Measurements from ENCODE around the gene ZNF761.
"Not testable (repeated sequence)": the region's sequence is repeated elsewhere in the genome, so short reads cannot be mapped to it uniquely, and the experiment has no call there.

ZNF761 gene

GRCh38 chr19:53485046-53486004, 53.5 kb downstream of the ZNF761 start:
- Histone ChIP-seq H3K36me3 (peaks cover 97% of the 10 kb centered on the region), H3K4me2 (no peak overlapping the region), H3K4me3 (no peak overlapping the region)

GRCh38 chr19:53492153-53492552, 60.4 kb downstream of the ZNF761 start:
- no peak for TF ChIP-seq Cebpa-rat (IDR thresholded peaks at IDR 0.05)
- Histone ChIP-seq H3K9me3 (peaks cover 78% of the 10 kb centered on the region), H3K27ac (no peak overlapping the region), H3K36me3 (peaks cover 85% of the 10 kb centered on the region), H3K9ac (no peak overlapping the region), H3K4me1 (peaks cover 3% of the 10 kb centered on the region), H4K20me1 (no peaks in the 10 kb centered on the region), H3K4me2 (no peak overlapping the region), H3K27me3 (no peaks in the 10 kb centered on the region), H3K4me3 (no peak overlapping the region)

More at GRCh38 chr19:53485046-53486004, 53.5 kb downstream of the ZNF761 start:
- H3K4me1 ChIP-seq, result no peaks in the 10 kb centered on the region
- no peaks in the 10 kb centered on the region for H4K20me1 ChIP-seq
- peaks cover 85% of the 10 kb centered on the region for H3K9me3 ChIP-seq
- TF ChIP-seq Cebpa-rat (IDR thresholded peaks at IDR 0.05), result no peak
- H3K9ac ChIP-seq, result no peak overlapping the region
- no peaks in the 10 kb centered on the region for H3K27me3 ChIP-seq
- H3K27ac ChIP-seq, result no peak overlapping the region

GRCh38 chr19:53497311-53498023, 65.7 kb downstream of the ZNF761 start:
- not testable (repeated sequence) for H3K27me3 ChIP-seq, H4K20me1 ChIP-seq, H3K4me3 ChIP-seq
- Histone ChIP-seq H3K9me3 (peaks cover 26% of the 10 kb centered on the region), H3K36me3 (peaks cover 32% of the 10 kb centered on the region), H3K4me2 (peak overlapping the region; percentile 68), H3K4me1 (peaks cover 19% of the 10 kb centered on the region), H3K27ac (peak overlapping the region; percentile 72), H3K9ac (0 out of 2 replicates have a peak overlapping the region, but pooled peaks have one; percentile 27)

GRCh38 chr19:53498024-53498395, 66.2 kb downstream of the ZNF761 start:
- 0 out of 2 replicates have a peak overlapping the region, but pooled peaks have one; percentile 27 for H3K9ac ChIP-seq
- not testable (repeated sequence) for H3K27me3 ChIP-seq, H4K20me1 ChIP-seq, H3K4me3 ChIP-seq
- H3K9me3 ChIP-seq, result peaks cover 20% of the 10 kb centered on the region
- peaks cover 19% of the 10 kb centered on the region for H3K4me1 ChIP-seq
- peak overlapping the region; percentile 68 for H3K4me2 ChIP-seq
- peak overlapping the region; percentile 72 for H3K27ac ChIP-seq
- H3K36me3 ChIP-seq, result peaks cover 27% of the 10 kb centered on the region

- not testable (repeated sequence) for H3K9ac ChIP-seq, H3K27me3 ChIP-seq, H4K20me1 ChIP-seq, H3K4me1 ChIP-seq, H3K27ac ChIP-seq, H3K9me3 ChIP-seq, H3K4me3 ChIP-seq, H3K4me2 ChIP-seq, H3K36me3 ChIP-seq
These were observed 71.4 kb downstream of the ZNF761 start for GRCh38 chr19:53503151-53503550.

GRCh38 chr19:53503671-53504364, 72.0 kb downstream of the ZNF761 start:
- H3K4me3 ChIP-seq, H3K4me1 ChIP-seq, H3K4me2 ChIP-seq, H3K36me3 ChIP-seq, H3K9me3 ChIP-seq, H3K27ac ChIP-seq, H3K9ac ChIP-seq, H4K20me1 ChIP-seq, H3K27me3 ChIP-seq: not testable (repeated sequence)

GRCh38 chr19:53504365-53504703, 72.5 kb downstream of the ZNF761 start:
- not testable (repeated sequence) for H3K4me3 ChIP-seq, H4K20me1 ChIP-seq, H3K4me2 ChIP-seq, H3K27me3 ChIP-seq, H3K36me3 ChIP-seq, H3K9me3 ChIP-seq, H3K27ac ChIP-seq, H3K4me1 ChIP-seq, H3K9ac ChIP-seq

- no peak overlapping the region for H3K4me2 ChIP-seq
- TF ChIP-seq Cebpa-rat (IDR thresholded peaks at IDR 0.05), result no peak
- no peaks in the 10 kb centered on the region for H3K36me3 ChIP-seq
- H3K9me3 ChIP-seq, result no peaks in the 10 kb centered on the region
- H3K4me1 ChIP-seq, result no peaks in the 10 kb centered on the region; the same call in 1 of the 2 replicates
- H3K9ac ChIP-seq, result no peak overlapping the region
- no peaks in the 10 kb centered on the region for H4K20me1 ChIP-seq
- H3K4me3 ChIP-seq, result no peak overlapping the region
- H3K27ac ChIP-seq, result no peak overlapping the region
- no peaks in the 10 kb centered on the region for H3K27me3 ChIP-seq
These were observed 73.1 kb downstream of the ZNF761 start for GRCh38 chr19:53504885-53505284.

GRCh38 chr19:53506728-53507127, 74.9 kb downstream of the ZNF761 start:
- Histone ChIP-seq H3K36me3 (no peaks in the 10 kb centered on the region), H3K4me2 (no peak overlapping the region), H3K9ac (no peak overlapping the region), H3K27ac (no peak overlapping the region), H4K20me1 (no peaks in the 10 kb centered on the region), H3K4me1 (no peaks in the 10 kb centered on the region; the same call in 1 of the 2 replicates), H3K27me3 (no peaks in the 10 kb centered on the region), H3K4me3 (no peak overlapping the region), H3K9me3 (no peaks in the 10 kb centered on the region)
- no peak for TF ChIP-seq Cebpa-rat (IDR thresholded peaks at IDR 0.05)

All from BLaER1 (cell line).